Ovary (tissue), 9 donors: ENCODE data around the gene CCDC57. TPM values are rescaled to one million over a fixed set of nuclear protein-coding genes. Genes with fewer than 3 reads are reported as not detected.
"Not testable (repeated sequence)": the region's sequence is repeated elsewhere in the genome, so short reads cannot be mapped to it uniquely, and the experiment has no call there.

ENCODE experiments used
- DNase-seq, 5 donors: peaks; one replicate each; pipeline ENCODE4 v3.0.0-alpha.2; 2019 to 2020
- H3K27ac ChIP-seq, 2 donors: fragments of 200-600 bp; one replicate each; pipeline versions ENCODE4 v1.5.1 to v1.8.0; 2019 to 2022
- H3K27me3 ChIP-seq: fragments of 200-600 bp; one replicate; pipeline ENCODE4 v1.8.0; 2022
- H3K36me3 ChIP-seq: fragments of 200-600 bp; sonication (generic); one replicate; pipeline ENCODE4 v1.5.1; 2019
- H3K4me1 ChIP-seq: one replicate; pipeline ENCODE4 v1.8.1; 2013; ENCODE audit warnings: mild to moderate bottlenecking, moderate library complexity; ENCODE audit not compliant: insufficient read depth
- H3K4me3 ChIP-seq: fragments of 200-600 bp; sonication (generic); one replicate; pipeline ENCODE4 v1.5.1; 2017
- H3K9me3 ChIP-seq, 2 donors: fragments of 200-600 bp in 1 of 2; sonication (generic) in 1 of 2; one replicate each; pipeline versions ENCODE4 v1.5.1 to v1.8.1; 2013 to 2019; ENCODE audit warnings: mild to moderate bottlenecking in 1 of 2, moderate library complexity in 1 of 2
- EP300 ChIP-seq: sonication (generic); formaldehyde crosslinking; IDR thresholded peaks from one replicate; pipeline ENCODE4 v1.6.1; 2017; ENCODE audit warnings: antibody characterized with exemption
- POLR2A ChIP-seq: fragments of 450-650 bp; IDR thresholded peaks from one replicate; pipeline ENCODE4 v1.6.1; 2017; ENCODE audit warnings: antibody characterized with exemption, mild to moderate bottlenecking, moderate library complexity
- whole genome bisulfite sequencing, 3 donors: extraction: QIAGEN DNeasy Blood & Tissue Kit in 1 of 3; methylation state at CpG; one replicate each; pipeline versions ENCODE4 v1.1.5 to v1.1.7; 2013 to 2017; 5-methylcytosine and 5-hydroxymethylcytosine counted together
- intact Hi-C, 4 donors: fragments of 100-400 bp; cut with DNase I; formaldehyde crosslinking; loops; one replicate each; pipeline versions ENCODE4 v1.11.0 to v1.15.1; 2022 to 2023
- polyA plus RNA-seq, 2 donors: library from polyadenylated mRNA; stranded (reverse); fragments of 200-250 nt in 1 of 2; fragments of 350-450 nt in 1 of 2; fragmentation: Illumina TruSeq in 1 of 2; extraction: RNeasy Lipid Tissue Mini Kit (QIAGEN cat#74804) in 1 of 2; gene quantifications; one replicate each; pipeline ENCODE4 v1.2.3, GENCODE V29; 2013 to 2014
- total RNA-seq, 7 donors: library from RNA; depleted of rRNA in 2 of 7; stranded (reverse); fragments of >200 nt in 2 of 7; fragmentation: NEBNext Ultra II Directional in 3 of 7; extraction: Animal tissue kit (Norgen Biotek cat#: 25700) in 3 of 7; gene quantifications; one replicate each; pipeline versions ENCODE4 v1.1.0 to v1.2.4, GENCODE V29; 2016 to 2023
- TF ChIP-seq, protein P1 (sequence below), 3 donors: fragments of 450-650 bp in 2 of 3; fragments of 200-600 bp in 1 of 3; IDR thresholded peaks; one replicate each; pipeline versions ENCODE4 v1.5.1 to v1.8.0; 2016 to 2022; ENCODE audit warnings: antibody characterized with exemption in 3 of 3, mild to moderate bottlenecking in 1 of 3
- donor health status: DM: no; HTN: no; CAD: no; lungs with moderate emphysema.
- donor health status: DM: no; HTN: no; CAD: no.
- donor health status: Bipolar disorder and iron deficiency.
- donor health status: DM: yes; HTN: yes; CAD: no.
- donor health status: DM: no; HTN: no; CAD: no.
- donor health status: DM: yes; HTN: yes; CAD: no.

CCDC57 gene
- total and polyA plus RNA-seq, 9 donors: 7.7 to 65.0 (median 40.3) TPM

DNA sequence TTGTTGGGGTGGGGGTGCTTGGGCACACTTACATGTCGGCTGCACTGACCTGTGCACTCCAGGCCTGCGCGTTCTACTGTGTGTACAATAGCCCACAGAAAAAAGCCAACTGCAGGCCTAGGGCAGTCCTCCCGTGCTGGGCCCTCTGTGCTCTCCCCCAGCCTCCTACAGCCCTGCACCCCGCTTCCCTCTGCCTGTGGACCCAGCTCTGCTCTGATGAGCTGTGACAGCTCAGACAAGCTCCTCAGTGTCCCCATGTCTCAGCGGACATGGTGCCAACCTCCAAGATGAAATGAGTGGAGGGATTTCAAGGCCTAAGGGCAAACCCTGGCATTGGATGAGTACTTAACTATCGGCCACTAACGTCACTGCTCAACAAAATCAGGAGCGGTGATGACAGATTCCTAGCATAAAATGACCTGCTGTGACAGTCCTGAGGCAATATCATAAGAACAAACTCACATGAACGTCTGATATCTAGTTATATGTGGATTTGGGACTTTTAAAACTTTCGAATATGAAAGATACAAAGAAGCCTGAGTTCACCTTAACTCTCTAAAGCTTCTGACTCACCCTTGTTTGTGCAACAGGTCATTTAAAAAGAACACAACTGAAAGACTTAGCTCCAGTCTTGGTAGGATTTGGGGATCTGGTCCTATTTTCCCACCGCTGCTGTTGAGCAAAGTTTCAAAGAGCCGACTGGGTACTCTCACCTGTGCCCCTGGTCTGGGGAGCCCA, 34.7 kb downstream of the CCDC57 start:
- no peaks in the 10 kb centered on the region for H3K36me3 ChIP-seq
- no peak overlapping the region for H3K27ac ChIP-seq
- intact Hi-C loops: no loop called here
- H3K9me3 ChIP-seq: no peaks in the 10 kb centered on the region
- TF ChIP-seq, protein P1, sequence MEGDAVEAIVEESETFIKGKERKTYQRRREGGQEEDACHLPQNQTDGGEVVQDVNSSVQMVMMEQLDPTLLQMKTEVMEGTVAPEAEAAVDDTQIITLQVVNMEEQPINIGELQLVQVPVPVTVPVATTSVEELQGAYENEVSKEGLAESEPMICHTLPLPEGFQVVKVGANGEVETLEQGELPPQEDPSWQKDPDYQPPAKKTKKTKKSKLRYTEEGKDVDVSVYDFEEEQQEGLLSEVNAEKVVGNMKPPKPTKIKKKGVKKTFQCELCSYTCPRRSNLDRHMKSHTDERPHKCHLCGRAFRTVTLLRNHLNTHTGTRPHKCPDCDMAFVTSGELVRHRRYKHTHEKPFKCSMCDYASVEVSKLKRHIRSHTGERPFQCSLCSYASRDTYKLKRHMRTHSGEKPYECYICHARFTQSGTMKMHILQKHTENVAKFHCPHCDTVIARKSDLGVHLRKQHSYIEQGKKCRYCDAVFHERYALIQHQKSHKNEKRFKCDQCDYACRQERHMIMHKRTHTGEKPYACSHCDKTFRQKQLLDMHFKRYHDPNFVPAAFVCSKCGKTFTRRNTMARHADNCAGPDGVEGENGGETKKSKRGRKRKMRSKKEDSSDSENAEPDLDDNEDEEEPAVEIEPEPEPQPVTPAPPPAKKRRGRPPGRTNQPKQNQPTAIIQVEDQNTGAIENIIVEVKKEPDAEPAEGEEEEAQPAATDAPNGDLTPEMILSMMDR (IDR thresholded peaks at IDR 0.05): no peak
- no peak for TF ChIP-seq POLR2A
- no peak for TF ChIP-seq EP300
- H3K4me3 ChIP-seq: no peak overlapping the region
- H3K4me1 ChIP-seq: no peaks in the 10 kb centered on the region
- no peak for DNase-seq
- 91 to 93% (median 91%) methylated on average over 13 of the region's 13 CpGs for WGBS, 3 donors
- no peaks in the 10 kb centered on the region for H3K27me3 ChIP-seq

DNA sequence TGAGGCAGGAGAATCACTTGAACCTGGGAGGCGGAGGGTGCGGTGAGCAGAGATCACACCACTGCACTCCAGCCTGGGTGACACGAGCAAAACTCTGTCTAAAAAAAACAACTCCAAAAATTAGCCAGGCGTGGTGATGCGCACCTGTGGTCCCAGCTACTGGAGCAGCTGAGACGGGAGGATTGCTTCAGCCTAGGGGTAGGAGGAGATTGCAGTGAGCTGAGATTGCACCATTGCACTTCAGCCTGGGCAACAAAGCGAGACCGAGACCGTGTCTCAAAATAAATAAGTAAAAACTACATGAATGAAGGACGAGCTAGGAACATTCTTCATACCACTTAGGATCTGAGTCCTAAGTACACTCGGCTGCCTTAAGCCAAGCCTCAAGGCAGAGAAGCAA, 35.4 kb downstream of the CCDC57 start:
- H3K27ac ChIP-seq: no peak overlapping the region
- no peaks in the 10 kb centered on the region for H3K36me3 ChIP-seq
- no peak for DNase-seq
- no peaks in the 10 kb centered on the region for H3K9me3 ChIP-seq
- TF ChIP-seq, protein P1 (IDR thresholded peaks at IDR 0.05): no peak
- TF ChIP-seq EP300: no peak
- no peak for TF ChIP-seq POLR2A
- H3K27me3 ChIP-seq: no peaks in the 10 kb centered on the region
- intact Hi-C loops: no loop called here
- H3K4me3 ChIP-seq: no peak overlapping the region
- H3K4me1 ChIP-seq: no peaks in the 10 kb centered on the region
- 88 to 93% (median 93%) methylated on average over 11 of the region's 11 CpGs for WGBS, 3 donors

DNA sequence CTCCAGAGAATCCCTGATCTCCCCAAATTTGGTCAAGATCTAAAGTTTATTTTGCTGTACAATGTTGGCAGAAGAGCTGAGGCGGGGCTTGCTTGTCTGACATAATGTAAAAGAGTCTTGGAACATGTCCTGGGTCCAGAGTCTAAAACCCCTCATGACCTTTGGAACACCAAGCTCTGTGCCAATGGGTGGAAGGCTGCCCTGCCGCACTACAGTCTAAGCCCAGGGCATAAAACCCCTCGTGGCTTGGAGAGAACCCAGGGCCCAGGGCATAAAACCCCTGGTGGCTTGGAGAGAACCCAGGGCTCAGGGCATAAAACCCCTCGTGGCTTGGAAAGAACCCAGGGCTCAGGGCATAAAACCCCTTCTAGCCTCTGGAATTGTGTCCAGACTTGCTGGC, 36.7 kb downstream of the CCDC57 start:
- TF ChIP-seq, protein P1 (IDR thresholded peaks at IDR 0.05): no peak
- TF ChIP-seq EP300: no peak
- no peak for TF ChIP-seq POLR2A
- DNase-seq: no peak
- WGBS, 3 donors: 76 to 81% (median 81%) methylated on average over 4 of the region's 4 CpGs
- Histone ChIP-seq H3K27ac (no peak overlapping the region), H3K9me3 (no peaks in the 10 kb centered on the region), H3K36me3 (no peaks in the 10 kb centered on the region), H3K27me3 (no peaks in the 10 kb centered on the region), H3K4me1 (no peaks in the 10 kb centered on the region), H3K4me3 (no peak overlapping the region)
- intact Hi-C loops: no loop called here

DNA sequence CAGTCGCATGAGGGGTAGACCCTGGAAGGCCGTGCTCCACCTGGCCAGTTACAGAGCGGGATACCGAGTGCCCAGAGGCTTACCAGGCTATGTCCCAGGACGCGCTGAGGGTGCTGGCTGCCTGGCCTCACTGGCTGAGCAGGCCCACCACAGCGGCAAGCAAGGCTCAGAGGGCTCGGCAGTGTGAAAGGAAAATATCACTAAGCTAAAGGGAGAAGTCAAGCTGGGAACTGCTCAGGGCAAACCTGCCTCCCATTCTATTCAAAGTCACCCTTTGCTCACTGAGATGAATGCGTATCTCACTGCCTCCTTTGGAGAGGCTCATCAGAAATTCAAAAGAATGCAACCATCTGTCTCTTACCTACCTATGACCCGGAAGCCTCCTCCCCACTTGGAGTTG, 37.4 kb downstream of the CCDC57 start:
- Histone ChIP-seq H3K36me3 (no peaks in the 10 kb centered on the region), H3K4me1 (no peaks in the 10 kb centered on the region), H3K9me3 (no peaks in the 10 kb centered on the region), H3K27me3 (no peaks in the 10 kb centered on the region), H3K27ac (no peak overlapping the region), H3K4me3 (no peak overlapping the region)
- TF ChIP-seq, protein P1 (IDR thresholded peaks at IDR 0.05): no peak
- TF ChIP-seq EP300 (no peak), POLR2A (no peak)
- 86 to 90% (median 89%) methylated on average over 10 of the region's 10 CpGs for WGBS, 3 donors
- intact Hi-C loops: no loop called here
- no peak for DNase-seq

DNA sequence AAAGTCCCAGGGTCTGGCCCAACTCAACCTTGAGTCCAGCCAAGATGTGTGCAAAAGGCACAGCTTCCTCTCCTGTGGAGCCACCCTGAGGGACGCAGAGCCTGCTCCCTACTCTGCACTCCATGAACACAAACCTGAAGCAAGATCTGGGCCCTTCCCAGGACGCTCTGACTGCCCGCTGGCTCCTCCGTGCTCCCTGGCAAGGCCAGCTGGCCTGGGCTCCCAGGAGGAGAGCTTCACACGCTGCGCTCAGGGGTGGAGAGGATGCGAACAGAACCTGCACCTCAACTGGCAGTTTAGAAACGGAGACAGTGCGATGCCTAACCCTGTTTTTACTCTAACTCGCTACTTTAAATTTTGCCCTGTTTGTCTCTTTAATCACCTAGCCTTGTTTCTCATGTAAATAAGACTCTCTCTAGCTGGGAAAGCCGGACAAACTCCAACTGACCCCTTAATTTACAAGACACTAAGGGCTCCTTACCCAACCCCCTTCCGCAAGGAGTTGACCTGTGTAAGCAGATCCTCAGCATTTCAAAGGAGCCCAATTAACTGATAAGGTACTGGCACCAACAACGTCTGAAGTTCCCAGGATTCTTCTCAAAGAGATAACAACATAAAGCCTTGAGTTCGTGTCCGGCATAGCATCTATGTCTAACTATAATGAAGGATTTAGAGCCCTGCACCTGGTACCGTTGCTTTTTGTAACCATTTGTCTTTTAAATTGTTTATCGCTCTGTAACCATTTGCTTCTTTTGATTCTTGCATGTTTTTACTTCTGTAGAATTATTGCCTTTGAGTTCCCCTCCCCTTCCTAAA, 38.4 kb downstream of the CCDC57 start:
- H3K36me3 ChIP-seq, H3K4me1 ChIP-seq, H3K27me3 ChIP-seq, H3K9me3 ChIP-seq, intact Hi-C loops, H3K4me3 ChIP-seq, DNase-seq, H3K27ac ChIP-seq: not testable (repeated sequence)
- 71 to 76% (median 72%) methylated on average over 17 of the region's 17 CpGs for WGBS, 3 donors
